Testis (tissue), 3 donors: ENCODE data around the gene PTPN5. TPM values are rescaled to one million over a fixed set of nuclear protein-coding genes. Genes with fewer than 3 reads are reported as not detected.

Source experiments
- DNase-seq: peaks from one replicate; pipeline ENCODE4 v3.0.0-alpha.2; 2019
- H3K27ac ChIP-seq, 2 donors: fragments of 200-600 bp; sonication (generic); one replicate each; pipeline ENCODE4 v1.5.1; 2019
- H3K27me3 ChIP-seq: fragments of 200-600 bp; sonication (generic); one replicate; pipeline ENCODE4 v1.5.1; 2019
- H3K36me3 ChIP-seq: fragments of 200-600 bp; sonication (generic); one replicate; pipeline ENCODE4 v1.5.1; 2017; ENCODE audit warnings: low read depth; ENCODE audit errors: missing control alignments
- H3K4me1 ChIP-seq: fragments of 200-600 bp; sonication (generic); one replicate; pipeline ENCODE4 v1.5.1; 2019
- H3K4me3 ChIP-seq, 2 donors: fragments of 200-600 bp; sonication (generic); one replicate each; pipeline ENCODE4 v1.5.1; 2017 to 2019
- H3K9me3 ChIP-seq: fragments of 200-600 bp; sonication (generic); one replicate; pipeline ENCODE4 v1.5.1; 2017
- POLR2A ChIP-seq: fragments of 450-650 bp; IDR thresholded peaks from one replicate; pipeline ENCODE4 v1.6.1; 2017; ENCODE audit warnings: antibody characterized with exemption, mild to moderate bottlenecking, moderate library complexity
- WGBS, 2 donors: methylation state at CpG; one replicate each; pipeline ENCODE4 v1.1.5; 2018; 5-methylcytosine and 5-hydroxymethylcytosine counted together
- intact Hi-C: fragments of 100-400 bp; cut with DNase I; formaldehyde crosslinking; loops from one replicate; pipeline ENCODE4 v1.15.1; 2023; ENCODE audit warnings: low total_unique reads
- polyA plus RNA-seq: library from polyadenylated mRNA; stranded (reverse); fragments of 350-450 nt; fragmentation: Illumina TruSeq; extraction: RNeasy Lipid Tissue Mini Kit (QIAGEN cat#74804); gene quantifications from one replicate; pipeline ENCODE4 v1.2.3, GENCODE V29; 2014; ENCODE audit warnings: low read depth, low replicate concordance; ENCODE audit not compliant: insufficient read depth
- total RNA-seq, 2 donors: library from RNA; depleted of rRNA; stranded (reverse); fragments of >200 nt; gene quantifications; one replicate each; pipeline ENCODE4 v1.2.3, GENCODE V29; 2016
- TF ChIP-seq, protein P1 (sequence below), 3 experiments: fragments of 450-650 bp in 2 of 3; fragments of 200-600 bp in 1 of 3; sonication (generic) in 1 of 3; IDR thresholded peaks; one replicate each; pipeline ENCODE4 v1.5.1; 2016 to 2019; ENCODE audit warnings: antibody characterized with exemption in 3 of 3, mild to moderate bottlenecking in 2 of 3, moderate library complexity in 1 of 3

Gene PTPN5
- total and polyA plus RNA-seq, 3 donors from 2014 or later = 4.4 to 10.2 (median 7.8) TPM

DNA sequence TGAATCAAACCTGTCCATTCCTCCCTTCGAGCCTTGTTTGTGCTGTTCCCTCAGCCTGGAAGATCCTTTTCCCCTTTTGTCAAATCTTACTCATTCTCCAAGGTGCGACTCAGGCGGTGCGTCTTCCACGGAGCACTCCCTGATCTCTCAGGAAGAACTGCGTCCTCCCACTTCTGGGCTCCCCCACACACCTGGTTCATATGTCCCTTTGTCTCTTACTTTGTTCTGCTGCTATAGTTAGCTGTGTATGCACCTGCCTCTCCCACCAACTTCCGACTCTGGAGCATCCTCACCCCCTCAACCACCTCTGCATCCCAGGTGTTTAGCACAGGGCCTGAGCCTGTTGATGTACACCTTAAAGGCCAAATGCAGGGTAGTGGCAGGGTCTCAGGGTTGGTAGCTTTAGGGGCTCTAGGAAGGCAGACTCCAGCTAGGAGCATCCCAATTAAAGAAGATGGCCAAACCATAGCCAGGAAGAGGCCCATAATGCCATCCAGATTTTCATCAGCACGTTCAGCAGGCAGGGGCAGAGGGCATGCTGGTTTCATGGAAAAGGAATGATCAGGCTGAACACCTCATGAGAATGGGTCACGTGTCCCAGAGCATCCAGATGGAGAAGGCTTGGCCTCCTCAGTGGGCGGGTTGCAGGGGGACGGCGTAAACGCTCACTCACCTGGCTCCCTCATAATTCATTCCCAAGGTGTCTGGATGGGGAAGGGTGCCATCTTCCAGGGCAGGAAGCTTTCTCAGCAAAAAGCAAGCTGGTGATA, 20.1 kb downstream of the PTPN5 start:
- intact Hi-C loops = no loop called here
- Histone ChIP-seq H3K36me3 (no peaks in the 10 kb centered on the region), H3K4me3 (no peak overlapping the region), H3K4me1 (no peaks in the 10 kb centered on the region), H3K9me3 (no peaks in the 10 kb centered on the region), H3K27ac (no peak overlapping the region), H3K27me3 (no peaks in the 10 kb centered on the region)
- TF ChIP-seq POLR2A = no peak
- TF ChIP-seq, protein P1, sequence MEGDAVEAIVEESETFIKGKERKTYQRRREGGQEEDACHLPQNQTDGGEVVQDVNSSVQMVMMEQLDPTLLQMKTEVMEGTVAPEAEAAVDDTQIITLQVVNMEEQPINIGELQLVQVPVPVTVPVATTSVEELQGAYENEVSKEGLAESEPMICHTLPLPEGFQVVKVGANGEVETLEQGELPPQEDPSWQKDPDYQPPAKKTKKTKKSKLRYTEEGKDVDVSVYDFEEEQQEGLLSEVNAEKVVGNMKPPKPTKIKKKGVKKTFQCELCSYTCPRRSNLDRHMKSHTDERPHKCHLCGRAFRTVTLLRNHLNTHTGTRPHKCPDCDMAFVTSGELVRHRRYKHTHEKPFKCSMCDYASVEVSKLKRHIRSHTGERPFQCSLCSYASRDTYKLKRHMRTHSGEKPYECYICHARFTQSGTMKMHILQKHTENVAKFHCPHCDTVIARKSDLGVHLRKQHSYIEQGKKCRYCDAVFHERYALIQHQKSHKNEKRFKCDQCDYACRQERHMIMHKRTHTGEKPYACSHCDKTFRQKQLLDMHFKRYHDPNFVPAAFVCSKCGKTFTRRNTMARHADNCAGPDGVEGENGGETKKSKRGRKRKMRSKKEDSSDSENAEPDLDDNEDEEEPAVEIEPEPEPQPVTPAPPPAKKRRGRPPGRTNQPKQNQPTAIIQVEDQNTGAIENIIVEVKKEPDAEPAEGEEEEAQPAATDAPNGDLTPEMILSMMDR (IDR thresholded peaks at IDR 0.05) = no peak
- DNase-seq = no peak
- WGBS, 2 donors = 85 to 88% methylated on average over 13 of the region's 13 CpGs

DNA sequence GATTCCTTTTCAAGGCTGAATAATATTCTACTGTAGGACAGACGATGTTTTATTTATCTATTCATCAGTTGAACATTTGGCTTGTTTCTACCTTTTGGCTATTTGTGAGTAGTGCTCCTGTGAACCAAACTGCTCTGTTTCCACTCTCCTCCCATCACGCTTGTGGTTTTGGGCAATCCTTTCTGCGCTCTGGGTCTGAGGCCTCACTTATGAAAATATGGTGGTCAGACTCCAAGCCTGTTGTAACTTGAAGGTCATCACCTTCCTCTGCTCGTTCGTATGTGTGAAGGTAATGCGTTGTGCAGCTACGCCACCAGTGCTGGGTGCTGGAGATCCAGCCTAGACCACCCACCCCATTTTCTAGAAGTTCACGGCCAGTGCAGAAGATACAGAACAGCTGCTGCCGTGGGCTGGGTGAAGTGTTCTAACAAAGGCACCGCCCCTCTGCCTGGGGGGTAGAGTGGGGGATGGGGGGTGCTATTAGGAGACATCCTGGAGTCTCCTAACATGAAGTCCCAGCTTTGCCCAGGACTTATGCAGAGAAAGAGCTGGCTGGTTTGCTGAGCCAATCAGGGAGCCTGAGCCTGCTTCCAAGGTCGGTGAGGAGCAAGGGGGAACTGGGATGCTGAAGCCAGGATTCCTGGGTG, 21.0 kb downstream of the PTPN5 start:
- 71 to 76% methylated on average over 11 of the region's 11 CpGs for WGBS, 2 donors
- Histone ChIP-seq H3K9me3 (no peaks in the 10 kb centered on the region), H3K27ac (no peak overlapping the region), H3K4me3 (no peak overlapping the region), H3K36me3 (no peaks in the 10 kb centered on the region), H3K4me1 (no peaks in the 10 kb centered on the region), H3K27me3 (no peaks in the 10 kb centered on the region)
- TF ChIP-seq POLR2A = no peak
- TF ChIP-seq, protein P1 (IDR thresholded peaks at IDR 0.05) = no peak
- no peak for DNase-seq
- intact Hi-C loops = no loop called here

DNA sequence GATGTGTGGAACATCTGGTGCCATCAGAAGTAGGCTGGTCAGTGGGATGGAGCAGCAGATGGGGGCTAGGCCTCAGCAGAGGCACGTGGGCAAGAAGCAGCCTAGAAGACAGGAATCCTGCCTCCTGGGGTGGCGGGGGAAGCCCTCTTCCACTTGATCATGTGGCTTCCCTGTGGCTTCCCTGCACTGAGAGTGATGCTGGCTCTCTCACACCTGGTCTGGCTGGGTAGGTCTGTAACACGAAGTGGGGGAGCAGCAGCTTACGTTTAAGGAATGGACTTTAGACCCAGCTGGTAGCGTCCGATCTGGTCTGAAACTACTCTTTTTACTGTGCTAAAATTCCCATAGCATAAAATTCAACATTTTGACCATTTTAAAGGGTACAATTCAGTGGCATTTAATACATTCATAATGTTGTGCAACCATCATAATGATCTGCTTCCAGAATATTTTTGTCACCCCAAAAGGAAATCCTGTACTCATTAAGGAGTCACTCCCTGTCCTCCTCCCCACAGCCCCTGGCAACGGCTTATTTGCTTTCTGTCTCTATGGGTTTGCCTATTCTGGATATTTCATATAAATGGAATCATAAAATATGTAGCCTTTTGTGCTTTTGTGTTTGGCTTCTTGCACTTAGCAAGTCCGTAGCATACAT, 21.7 kb downstream of the PTPN5 start:
- H3K4me3 ChIP-seq = no peak overlapping the region
- no peak for DNase-seq
- 57 to 61% methylated on average over 7 to 8 of the region's 8 CpGs for WGBS, 2 donors
- no peaks in the 10 kb centered on the region for H3K36me3 ChIP-seq
- intact Hi-C loops = no loop called here
- H3K4me1 ChIP-seq = no peaks in the 10 kb centered on the region
- no peak overlapping the region for H3K27ac ChIP-seq
- TF ChIP-seq, protein P1 (IDR thresholded peaks at IDR 0.05) = no peak
- TF ChIP-seq POLR2A = no peak
- no peaks in the 10 kb centered on the region for H3K9me3 ChIP-seq
- no peaks in the 10 kb centered on the region for H3K27me3 ChIP-seq

DNA sequence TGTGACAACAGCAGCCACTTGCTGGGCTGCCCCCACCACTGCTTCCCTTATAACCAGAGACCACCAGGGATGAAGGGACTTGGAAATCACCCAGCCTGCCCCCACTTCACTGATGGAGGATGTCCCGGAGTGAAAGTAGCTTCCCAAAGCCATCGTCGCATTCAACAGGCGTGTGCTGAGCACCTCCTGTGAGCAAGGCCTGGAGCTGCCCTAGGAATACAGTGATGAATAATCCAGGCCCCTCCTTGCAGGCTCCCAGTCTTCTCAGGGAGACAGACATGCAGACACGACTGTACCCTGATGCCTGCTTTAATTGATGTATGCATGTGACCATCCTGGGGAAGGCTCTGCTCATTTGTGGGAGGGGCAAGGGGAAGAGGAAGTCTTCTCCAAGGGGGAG, 22.6 kb downstream of the PTPN5 start:
- no peaks in the 10 kb centered on the region for H3K4me1 ChIP-seq
- WGBS, 2 donors = 71 to 76% methylated on average over 5 of the region's 5 CpGs
- H3K9me3 ChIP-seq = no peaks in the 10 kb centered on the region
- DNase-seq = no peak
- H3K36me3 ChIP-seq = no peaks in the 10 kb centered on the region
- H3K27ac ChIP-seq = no peak overlapping the region
- intact Hi-C loops = no loop called here
- H3K4me3 ChIP-seq = no peak overlapping the region
- TF ChIP-seq, protein P1 (IDR thresholded peaks at IDR 0.05) = no peak
- no peak for TF ChIP-seq POLR2A
- H3K27me3 ChIP-seq = no peaks in the 10 kb centered on the region
